Transverse colon (tissue), 3 donors: ENCODE results near the gene DYDC2.

ENCODE experiments used
- CTCF ChIP-seq, 5 experiments: fragments of 200-600 bp in 3 of 5; fragments of 450-650 bp in 2 of 5; sonication (generic) in 3 of 5; IDR thresholded peaks; 1 replicate in 2 of 5; 2 replicates in 3 of 5; pipeline ENCODE4 v1.5.1; 2016 to 2017; ENCODE audit warnings: antibody characterized with exemption in 5 of 5, inconsistent platforms in 3 of 5, mild to moderate bottlenecking in 2 of 5, moderate library complexity in 1 of 5
- POLR2A ChIP-seq: fragments of 450-650 bp; IDR thresholded peaks from one replicate; pipeline ENCODE4 v1.6.1; 2016; ENCODE audit warnings: antibody characterized with exemption, mild to moderate bottlenecking, moderate library complexity

GRCh38 chr10:80323311-80323710, 33.3 kb upstream of the DYDC2 start:
- TF ChIP-seq CTCF (IDR thresholded peaks at IDR 0.05) (no peak), POLR2A (no peak)
